ENCODE data around the gene CELF1.

Gene CELF1

GRCh38 chr11:47539681-47540039 lies 13.3 kb downstream of the CELF1 start:
- no peaks in the 10 kb centered on the region for H3K27me3 ChIP-seq (ENCODE audit: control insufficient read depth in 1 of 2, insufficient read depth in 1 of 2, low read length in 2 of 2)
- peak overlapping the region; percentile 2 for H3K27ac ChIP-seq (ENCODE audit: low read length, poor library complexity, severe bottlenecking)
- no peaks in the 10 kb centered on the region for H3K79me1 ChIP-seq (replicated peaks; ENCODE audit: low read length, poor library complexity, severe bottlenecking)
- H3K18ac ChIP-seq (ENCODE audit: low read depth in 1 of 2, low read length in 2 of 2): no peak overlapping the region
- no peak overlapping the region for H3K23ac ChIP-seq (ENCODE audit: low read length in 2 of 2)
- no peak overlapping the region for H2BK120ac ChIP-seq (ENCODE audit: low read depth, low read length)
- H3K4me3 ChIP-seq (ENCODE audit: insufficient read depth in 1 of 2, low read depth in 1 of 2, low read length in 2 of 2): peak overlapping the region in 1 of 2 experiments; percentile 34
- H3K4me2 ChIP-seq (ENCODE audit: low read length, poor library complexity, severe bottlenecking): no peak overlapping the region
- no peak overlapping the region for H2AFZ ChIP-seq (ENCODE audit: low read depth, low read length)
- H3K9ac ChIP-seq (ENCODE audit: low read length): peak overlapping the region; percentile 39
- no peak overlapping the region for H2BK12ac ChIP-seq (ENCODE audit: low read length in 2 of 2)
- no peak overlapping the region for H2AK5ac ChIP-seq (ENCODE audit: low read length, severe bottlenecking)
- H2BK15ac ChIP-seq (ENCODE audit: low read depth, poor library complexity, severe bottlenecking): no peak overlapping the region
- 100% methylated on average over 2 of the region's 2 CpGs for WGBS
- H2BK5ac ChIP-seq (ENCODE audit: low read depth, low read length, poor library complexity, severe bottlenecking): no peak overlapping the region
- H3K36me3 ChIP-seq (ENCODE audit: control insufficient read depth in 1 of 2, insufficient read depth in 2 of 2, low read depth in 1 of 2, low read length in 2 of 2): peaks cover 6 to 17% of the 10 kb centered on the region in 2 experiments
- H3K9me3 ChIP-seq (ENCODE audit: control insufficient read depth, low read length): no peaks in the 10 kb centered on the region
- peaks cover 9% of the 10 kb centered on the region for H3K4me1 ChIP-seq (ENCODE audit: control insufficient read depth, insufficient read depth, low read depth, low read length)
- no peak overlapping the region for H3K14ac ChIP-seq (ENCODE audit: low read length in 2 of 2)
- no peak overlapping the region for H4K91ac ChIP-seq (ENCODE audit: low read length)
- H4K8ac ChIP-seq (ENCODE audit: low read length): no peak overlapping the region
- H3K4ac ChIP-seq (ENCODE audit: low read depth in 1 of 2, low read length in 2 of 2): no peak overlapping the region
- no peak for DNase-seq

- Histone ChIP-seq H3K4me1 (ENCODE audit: control insufficient read depth, insufficient read depth, low read depth, low read length) (peaks cover 9% of the 10 kb centered on the region), H2AFZ (ENCODE audit: low read depth, low read length) (no peak overlapping the region), H3K9ac (ENCODE audit: low read length) (no peak overlapping the region), H3K79me1 (replicated peaks; ENCODE audit: low read length, poor library complexity, severe bottlenecking) (no peaks in the 10 kb centered on the region), H3K18ac (ENCODE audit: low read depth in 1 of 2, low read length in 2 of 2) (no peak overlapping the region), H3K27ac (ENCODE audit: low read length, poor library complexity, severe bottlenecking) (peak overlapping the region; percentile 38), H3K23ac (ENCODE audit: low read length in 2 of 2) (no peak overlapping the region), H2BK15ac (ENCODE audit: low read depth, poor library complexity, severe bottlenecking) (no peak overlapping the region), H2BK120ac (ENCODE audit: low read depth, low read length) (no peak overlapping the region), H3K36me3 (ENCODE audit: control insufficient read depth in 1 of 2, insufficient read depth in 2 of 2, low read depth in 1 of 2, low read length in 2 of 2) (peaks cover 6 to 17% of the 10 kb centered on the region in 2 experiments), H3K9me3 (ENCODE audit: control insufficient read depth, low read length) (no peaks in the 10 kb centered on the region), H3K14ac (ENCODE audit: low read length in 2 of 2) (no peak overlapping the region), H3K4me2 (ENCODE audit: low read length, poor library complexity, severe bottlenecking) (no peak overlapping the region), H4K91ac (ENCODE audit: low read length) (no peak overlapping the region), H4K8ac (ENCODE audit: low read length) (no peak overlapping the region), H2AK5ac (ENCODE audit: low read length, severe bottlenecking) (no peak overlapping the region), H3K4me3 (ENCODE audit: insufficient read depth in 1 of 2, low read depth in 1 of 2, low read length in 2 of 2) (no peak overlapping the region), H3K4ac (ENCODE audit: low read depth in 1 of 2, low read length in 2 of 2) (no peak overlapping the region), H3K27me3 (ENCODE audit: control insufficient read depth in 1 of 2, insufficient read depth in 1 of 2, low read length in 2 of 2) (no peaks in the 10 kb centered on the region), H2BK5ac (ENCODE audit: low read depth, low read length, poor library complexity, severe bottlenecking) (no peak overlapping the region), H2BK12ac (ENCODE audit: low read length in 2 of 2) (no peak overlapping the region)
- DNase-seq: no peak
- 80% methylated on average over 10 of the region's 10 CpGs for WGBS
Observed at GRCh38 chr11:47538741-47539565, 14.0 kb downstream of the CELF1 start.

GRCh38 chr11:47536915-47537314 lies 16.0 kb downstream of the CELF1 start:
- Histone ChIP-seq H2BK15ac (ENCODE audit: low read depth, poor library complexity, severe bottlenecking) (no peak overlapping the region), H3K27me3 (ENCODE audit: control insufficient read depth in 1 of 2, insufficient read depth in 1 of 2, low read length in 2 of 2) (no peaks in the 10 kb centered on the region), H3K18ac (ENCODE audit: low read depth in 1 of 2, low read length in 2 of 2) (no peak overlapping the region), H4K8ac (ENCODE audit: low read length) (no peak overlapping the region), H2BK12ac (ENCODE audit: low read length in 2 of 2) (no peak overlapping the region), H3K14ac (ENCODE audit: low read length in 2 of 2) (no peak overlapping the region), H2AFZ (ENCODE audit: low read depth, low read length) (no peak overlapping the region), H3K4ac (ENCODE audit: low read depth in 1 of 2, low read length in 2 of 2) (no peak overlapping the region), H3K9ac (ENCODE audit: low read length) (no peak overlapping the region), H2AK5ac (ENCODE audit: low read length, severe bottlenecking) (no peak overlapping the region), H3K4me1 (ENCODE audit: control insufficient read depth, insufficient read depth, low read depth, low read length) (peaks cover 9% of the 10 kb centered on the region), H2BK5ac (ENCODE audit: low read depth, low read length, poor library complexity, severe bottlenecking) (no peak overlapping the region), H3K23ac (ENCODE audit: low read length in 2 of 2) (no peak overlapping the region), H3K4me3 (ENCODE audit: insufficient read depth in 1 of 2, low read depth in 1 of 2, low read length in 2 of 2) (no peak overlapping the region), H2BK120ac (ENCODE audit: low read depth, low read length) (no peak overlapping the region), H3K4me2 (ENCODE audit: low read length, poor library complexity, severe bottlenecking) (no peak overlapping the region), H3K79me1 (replicated peaks; ENCODE audit: low read length, poor library complexity, severe bottlenecking) (no peaks in the 10 kb centered on the region), H4K91ac (ENCODE audit: low read length) (no peak overlapping the region), H3K36me3 (ENCODE audit: control insufficient read depth in 1 of 2, insufficient read depth in 2 of 2, low read depth in 1 of 2, low read length in 2 of 2) (peaks cover 6 to 10% of the 10 kb centered on the region in 2 experiments), H3K27ac (ENCODE audit: low read length, poor library complexity, severe bottlenecking) (no peak overlapping the region), H3K9me3 (ENCODE audit: control insufficient read depth, low read length) (no peaks in the 10 kb centered on the region)
- no peak for DNase-seq
- 100% methylated on average over 3 of the region's 3 CpGs for WGBS

- Histone ChIP-seq H2BK12ac (ENCODE audit: low read length in 2 of 2) (no peak overlapping the region), H2AFZ (ENCODE audit: low read depth, low read length) (no peak overlapping the region), H3K79me1 (replicated peaks; ENCODE audit: low read length, poor library complexity, severe bottlenecking) (no peaks in the 10 kb centered on the region), H3K14ac (ENCODE audit: low read length in 2 of 2) (no peak overlapping the region), H3K4me3 (ENCODE audit: insufficient read depth in 1 of 2, low read depth in 1 of 2, low read length in 2 of 2) (no peak overlapping the region), H3K4me1 (ENCODE audit: control insufficient read depth, insufficient read depth, low read depth, low read length) (peaks cover 13% of the 10 kb centered on the region), H2BK15ac (ENCODE audit: low read depth, poor library complexity, severe bottlenecking) (no peak overlapping the region), H3K9me3 (ENCODE audit: control insufficient read depth, low read length) (no peaks in the 10 kb centered on the region), H4K91ac (ENCODE audit: low read length) (no peak overlapping the region), H3K27ac (ENCODE audit: low read length, poor library complexity, severe bottlenecking) (no peak overlapping the region), H2AK5ac (ENCODE audit: low read length, severe bottlenecking) (no peak overlapping the region), H3K23ac (ENCODE audit: low read length in 2 of 2) (no peak overlapping the region), H3K27me3 (ENCODE audit: control insufficient read depth in 1 of 2, insufficient read depth in 1 of 2, low read length in 2 of 2) (no peaks in the 10 kb centered on the region), H3K4ac (ENCODE audit: low read depth in 1 of 2, low read length in 2 of 2) (no peak overlapping the region), H3K4me2 (ENCODE audit: low read length, poor library complexity, severe bottlenecking) (no peak overlapping the region), H3K36me3 (ENCODE audit: control insufficient read depth in 1 of 2, insufficient read depth in 2 of 2, low read depth in 1 of 2, low read length in 2 of 2) (peaks cover 14 to 15% of the 10 kb centered on the region in 2 experiments), H2BK120ac (ENCODE audit: low read depth, low read length) (no peak overlapping the region), H4K8ac (ENCODE audit: low read length) (no peak overlapping the region), H2BK5ac (ENCODE audit: low read depth, low read length, poor library complexity, severe bottlenecking) (no peak overlapping the region), H3K9ac (ENCODE audit: low read length) (peak overlapping the region; percentile 2), H3K18ac (ENCODE audit: low read depth in 1 of 2, low read length in 2 of 2) (no peak overlapping the region)
- no peak for DNase-seq
- WGBS: 78% methylated on average over 2 of the region's 4 CpGs
Observed at GRCh38 chr11:47534704-47535251, 18.2 kb downstream of the CELF1 start.

Measured in mesenchymal stem cell (in vitro differentiated cells and primary cell).